PFSK-1 (cell line): ENCODE measurements around the gene KCNQ5.

Experiments used
- FOXP2 ChIP-seq: optimal IDR thresholded peaks from 2 replicates; pipeline ENCODE3; 2011; ENCODE audit warnings: borderline replicate concordance, control low read depth, inconsistent platforms; ENCODE audit not compliant: insufficient read depth; ENCODE audit errors: extremely low read length, extremely low read depth
- POLR2AphosphoS5 ChIP-seq: IDR thresholded peaks from 2 replicates; pipeline ENCODE4 v1.6.1; 2012; ENCODE audit warnings: low read depth, mild to moderate bottlenecking, control low read depth, low read length, moderate library complexity
- SIN3A ChIP-seq: IDR thresholded peaks from 2 replicates; pipeline ENCODE4 v1.6.1; 2012; ENCODE audit warnings: mild to moderate bottlenecking, low read length, moderate library complexity, borderline replicate concordance; ENCODE audit not compliant: insufficient read depth
- TAF1 ChIP-seq: IDR thresholded peaks from 2 replicates; pipeline ENCODE4 v1.6.1; 2012; ENCODE audit warnings: low read length, control low read depth, borderline replicate concordance; ENCODE audit not compliant: insufficient read depth
- TF ChIP-seq, protein P1 (sequence below), 2 experiments: IDR thresholded peaks; 2 replicates each; pipeline versions ENCODE4 v1.6.1 to v1.8.0; 2011 to 2012; ENCODE audit warnings: low read depth in 2 of 2, low read length in 2 of 2, control low read depth in 1 of 2, inconsistent platforms in 1 of 2, mild to moderate bottlenecking in 1 of 2, moderate library complexity in 1 of 2; ENCODE audit not compliant: insufficient read depth in 1 of 2

Gene KCNQ5

DNA sequence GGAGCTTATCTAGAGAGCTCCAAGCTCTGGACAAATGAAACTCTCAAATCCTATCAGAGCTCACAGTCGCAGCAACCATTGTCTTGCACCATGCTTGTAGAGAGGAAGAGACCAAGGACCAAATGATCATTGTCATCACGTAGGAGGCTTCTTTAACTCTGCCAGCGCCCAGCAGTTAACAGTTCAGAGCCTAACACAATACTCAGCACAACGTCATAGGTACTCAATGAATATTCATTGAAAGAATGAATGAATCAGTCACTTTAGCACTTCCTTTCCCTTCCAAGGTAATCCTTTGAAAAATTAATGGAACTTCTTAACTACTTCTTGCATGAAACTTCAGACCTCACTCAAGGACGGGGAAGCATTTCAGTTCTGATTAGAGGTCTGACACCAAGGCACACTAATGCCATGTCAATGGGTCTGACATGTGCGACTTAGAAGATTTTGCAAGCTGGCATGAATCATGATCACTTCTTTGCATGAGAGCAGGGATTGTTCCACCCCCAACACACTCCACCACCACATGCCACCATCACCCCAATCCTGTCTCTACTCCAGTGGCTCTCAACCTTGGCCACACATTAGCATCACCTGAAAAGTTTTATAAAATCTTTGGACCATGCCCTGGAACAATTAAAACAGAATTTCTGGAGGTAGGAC lies 558.3 kb downstream of the KCNQ5 start:
- TF ChIP-seq TAF1 (no peak), SIN3A (no peak), FOXP2 (no peak), POLR2AphosphoS5 (no peak)
- TF ChIP-seq, protein P1, sequence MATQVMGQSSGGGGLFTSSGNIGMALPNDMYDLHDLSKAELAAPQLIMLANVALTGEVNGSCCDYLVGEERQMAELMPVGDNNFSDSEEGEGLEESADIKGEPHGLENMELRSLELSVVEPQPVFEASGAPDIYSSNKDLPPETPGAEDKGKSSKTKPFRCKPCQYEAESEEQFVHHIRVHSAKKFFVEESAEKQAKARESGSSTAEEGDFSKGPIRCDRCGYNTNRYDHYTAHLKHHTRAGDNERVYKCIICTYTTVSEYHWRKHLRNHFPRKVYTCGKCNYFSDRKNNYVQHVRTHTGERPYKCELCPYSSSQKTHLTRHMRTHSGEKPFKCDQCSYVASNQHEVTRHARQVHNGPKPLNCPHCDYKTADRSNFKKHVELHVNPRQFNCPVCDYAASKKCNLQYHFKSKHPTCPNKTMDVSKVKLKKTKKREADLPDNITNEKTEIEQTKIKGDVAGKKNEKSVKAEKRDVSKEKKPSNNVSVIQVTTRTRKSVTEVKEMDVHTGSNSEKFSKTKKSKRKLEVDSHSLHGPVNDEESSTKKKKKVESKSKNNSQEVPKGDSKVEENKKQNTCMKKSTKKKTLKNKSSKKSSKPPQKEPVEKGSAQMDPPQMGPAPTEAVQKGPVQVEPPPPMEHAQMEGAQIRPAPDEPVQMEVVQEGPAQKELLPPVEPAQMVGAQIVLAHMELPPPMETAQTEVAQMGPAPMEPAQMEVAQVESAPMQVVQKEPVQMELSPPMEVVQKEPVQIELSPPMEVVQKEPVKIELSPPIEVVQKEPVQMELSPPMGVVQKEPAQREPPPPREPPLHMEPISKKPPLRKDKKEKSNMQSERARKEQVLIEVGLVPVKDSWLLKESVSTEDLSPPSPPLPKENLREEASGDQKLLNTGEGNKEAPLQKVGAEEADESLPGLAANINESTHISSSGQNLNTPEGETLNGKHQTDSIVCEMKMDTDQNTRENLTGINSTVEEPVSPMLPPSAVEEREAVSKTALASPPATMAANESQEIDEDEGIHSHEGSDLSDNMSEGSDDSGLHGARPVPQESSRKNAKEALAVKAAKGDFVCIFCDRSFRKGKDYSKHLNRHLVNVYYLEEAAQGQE (IDR thresholded peaks at IDR 0.05; ENCODE audit: insufficient read depth in 1 of 2, low read depth in 2 of 2, low read length in 2 of 2) = no peak

DNA sequence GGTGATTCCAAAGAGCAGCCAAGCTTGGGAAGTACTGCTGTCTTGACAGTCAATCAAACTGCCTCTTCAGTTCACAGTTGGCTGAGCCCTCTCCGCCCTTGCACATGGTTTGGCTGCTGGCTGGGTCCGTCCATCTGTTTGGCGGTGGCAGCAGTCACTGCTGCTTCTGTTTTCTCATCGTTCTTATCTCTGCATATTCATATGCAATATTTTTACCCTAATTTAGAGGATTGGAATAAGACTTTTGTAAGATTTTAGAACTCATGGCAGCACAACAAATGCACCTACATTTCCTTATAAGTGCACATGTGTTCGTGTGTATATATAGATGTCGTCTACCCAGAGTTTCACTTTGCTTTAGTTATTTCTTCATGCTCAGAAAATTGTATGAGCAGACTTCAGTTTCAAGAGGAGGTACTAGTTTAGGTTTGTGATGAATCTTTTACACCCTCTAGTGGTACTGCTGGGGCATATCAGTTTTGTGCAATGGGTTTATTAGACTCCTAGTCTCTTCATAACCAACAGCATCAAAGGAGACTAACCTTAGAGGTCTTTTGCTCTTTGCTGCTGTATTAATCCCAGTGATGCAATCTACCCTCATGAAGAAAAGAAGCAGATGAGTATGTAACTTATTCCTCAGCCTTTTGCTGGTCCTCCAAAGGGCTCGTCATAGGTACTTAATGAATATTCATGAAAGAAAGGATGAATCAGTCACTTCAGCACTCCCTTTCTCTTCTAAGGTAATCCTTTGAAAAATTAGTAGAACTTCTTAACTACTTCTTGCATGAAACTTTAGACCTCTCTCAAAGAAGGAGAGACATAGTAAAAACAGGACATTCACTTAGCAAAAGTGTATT lies 559.1 kb downstream of the KCNQ5 start:
- no peak for TF ChIP-seq SIN3A
- TF ChIP-seq TAF1 = no peak
- no peak for TF ChIP-seq FOXP2
- no peak for TF ChIP-seq POLR2AphosphoS5
- TF ChIP-seq, protein P1 (IDR thresholded peaks at IDR 0.05; ENCODE audit: insufficient read depth in 1 of 2, low read depth in 2 of 2, low read length in 2 of 2) = no peak

DNA sequence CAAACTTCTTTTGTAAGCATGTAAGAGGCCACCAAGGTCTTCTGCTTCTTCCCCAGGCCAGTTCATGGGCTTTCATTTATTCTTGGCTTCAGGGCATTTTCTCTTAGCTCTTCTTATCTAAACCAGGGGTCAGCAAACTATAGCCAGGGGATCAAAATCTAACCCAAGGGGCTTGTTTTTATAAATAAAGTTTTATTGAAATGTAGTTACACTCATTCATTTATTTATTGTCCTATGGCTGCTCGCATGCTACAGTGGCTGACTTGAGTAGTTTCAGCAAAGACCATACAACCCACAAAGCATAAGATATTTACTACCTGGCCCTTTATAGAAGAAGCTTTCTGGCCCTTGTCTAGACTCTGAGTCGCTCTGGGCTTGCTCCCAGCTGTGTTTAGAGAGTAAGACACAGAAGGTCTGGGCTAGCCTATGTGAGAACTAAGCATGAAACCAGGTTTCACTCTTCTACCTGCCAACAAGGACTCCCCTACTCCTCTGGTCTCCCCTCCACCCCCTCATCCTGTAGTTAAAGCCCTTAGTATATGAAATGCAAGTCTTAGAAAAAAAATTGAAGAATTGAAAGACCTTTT lies 560.2 kb downstream of the KCNQ5 start:
- TF ChIP-seq SIN3A (no peak), POLR2AphosphoS5 (no peak), TAF1 (no peak), FOXP2 (no peak)
- TF ChIP-seq, protein P1 (IDR thresholded peaks at IDR 0.05; ENCODE audit: insufficient read depth in 1 of 2, low read depth in 2 of 2, low read length in 2 of 2) = no peak

DNA sequence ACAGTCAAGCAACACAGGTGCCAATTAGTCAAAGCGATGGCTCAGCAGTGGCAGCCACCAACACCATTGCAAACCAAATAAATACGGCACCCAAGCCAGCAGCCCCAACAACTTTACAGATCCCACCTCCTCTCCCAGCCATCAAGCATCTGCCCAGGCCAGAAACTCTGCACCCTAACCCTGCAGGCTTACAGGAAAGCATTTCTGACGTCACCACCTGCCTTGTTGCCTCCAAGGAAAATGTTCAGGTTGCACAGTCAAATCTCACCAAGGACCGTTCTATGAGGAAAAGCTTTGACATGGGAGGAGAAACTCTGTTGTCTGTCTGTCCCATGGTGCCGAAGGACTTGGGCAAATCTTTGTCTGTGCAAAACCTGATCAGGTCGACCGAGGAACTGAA lies 572.9 kb downstream of the KCNQ5 start:
- no peak for TF ChIP-seq POLR2AphosphoS5
- TF ChIP-seq FOXP2 = no peak
- TF ChIP-seq SIN3A = no peak
- no peak for TF ChIP-seq TAF1
- TF ChIP-seq, protein P1 (IDR thresholded peaks at IDR 0.05; ENCODE audit: insufficient read depth in 1 of 2, low read depth in 2 of 2, low read length in 2 of 2) = no peak
